Activated gamma-delta T cell (primary cell): ENCODE results near the gene PIK3R3.
"Not testable (repeated sequence)": the region's sequence is repeated elsewhere in the genome, so short reads cannot be mapped to it uniquely, and the experiment has no call there.

Experiments
- DNase-seq: peaks from one replicate; lab custom pipeline; 2025; lab: John Stamatoyannopoulos, UW

The PIK3R3 gene

DNA sequence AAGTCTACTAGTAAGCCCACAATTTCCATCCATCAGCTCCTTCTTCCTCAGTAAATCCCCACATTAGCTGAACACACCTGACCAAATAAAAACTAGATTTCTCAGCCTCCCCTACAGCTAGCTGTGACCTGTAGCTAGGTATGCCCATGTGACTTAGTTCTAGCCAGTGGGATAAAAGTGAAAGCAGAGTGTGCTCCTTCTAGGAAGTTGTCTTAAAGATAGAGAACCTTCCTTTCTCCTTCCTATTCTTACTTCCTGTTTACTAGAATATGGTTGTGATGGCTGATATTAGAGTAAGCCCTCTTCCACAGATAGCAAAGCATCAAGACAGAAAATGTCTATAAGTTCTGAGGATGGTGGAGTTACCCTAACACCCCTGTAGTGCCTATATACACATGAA lies 67.0 kb downstream of the PIK3R3 start:
- no peak for DNase-seq

DNA sequence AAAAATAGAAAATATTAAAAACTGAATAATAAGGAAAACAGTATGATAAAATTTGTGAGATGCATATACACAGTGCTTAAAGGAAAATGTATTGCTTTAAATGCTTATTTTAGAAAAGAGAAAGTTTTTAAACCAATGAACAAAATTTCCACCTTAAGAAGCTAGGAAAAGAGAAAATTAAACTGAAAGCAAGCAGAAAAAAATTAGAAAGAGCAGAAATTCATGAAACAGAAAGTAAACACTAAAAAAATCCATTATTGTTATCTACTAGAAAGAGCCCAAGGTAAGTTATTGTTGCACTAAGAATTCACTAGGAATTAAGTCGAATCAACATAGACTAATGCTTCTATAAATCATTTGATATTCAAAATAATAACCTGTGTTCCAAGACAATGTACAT lies 67.7 kb downstream of the PIK3R3 start:
- no peak for DNase-seq

DNA sequence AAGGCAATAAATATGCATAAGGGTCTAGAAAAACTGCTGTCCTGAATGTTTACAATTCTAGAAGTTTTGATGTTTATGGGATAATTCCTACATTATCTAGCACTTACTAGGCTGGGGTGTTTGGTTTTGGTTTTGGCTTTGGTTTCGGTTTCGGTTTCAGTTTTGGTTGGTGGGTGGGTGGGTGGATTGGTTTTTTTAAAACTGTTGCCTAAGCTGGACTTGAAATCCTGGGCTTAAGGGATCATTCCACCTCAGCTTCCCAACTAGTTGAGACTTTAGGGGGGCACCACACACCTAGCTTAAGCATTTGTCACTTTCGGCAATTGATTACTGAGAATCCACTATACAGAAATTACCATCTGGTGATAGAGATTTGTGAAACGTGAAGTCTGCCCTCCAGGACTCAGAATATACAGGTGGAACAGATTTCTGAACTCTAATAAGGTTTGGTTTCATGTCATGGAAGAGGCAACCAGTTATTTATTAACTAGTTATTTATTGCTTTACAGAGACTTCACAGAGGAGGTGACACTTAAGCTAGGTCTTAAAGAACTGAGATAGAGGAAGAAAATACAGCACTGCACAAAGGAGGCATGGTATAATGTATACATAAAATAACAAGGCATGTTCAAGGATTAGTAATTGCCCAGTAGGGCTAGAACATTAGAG lies 69.6 kb downstream of the PIK3R3 start:
- no peak for DNase-seq

DNA sequence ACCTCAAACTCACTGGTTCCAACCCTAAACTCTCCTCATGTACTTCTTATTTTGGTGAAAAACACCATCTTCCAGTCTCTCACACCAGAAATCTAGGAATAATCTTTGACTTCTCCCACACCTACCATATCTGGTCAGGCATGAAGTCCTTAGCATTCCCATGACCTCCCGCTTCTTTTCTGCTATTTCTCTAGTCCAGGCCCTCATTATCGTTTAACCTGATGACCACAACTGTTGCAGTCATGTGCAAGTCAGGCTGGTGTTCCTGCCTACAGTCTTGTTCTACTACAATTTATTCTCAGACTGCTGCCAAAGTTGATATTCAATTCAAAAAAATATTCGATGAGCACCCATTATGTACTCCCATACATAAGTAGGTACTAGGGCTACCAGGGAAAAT lies 71.3 kb downstream of the PIK3R3 start:
- no peak for DNase-seq

DNA sequence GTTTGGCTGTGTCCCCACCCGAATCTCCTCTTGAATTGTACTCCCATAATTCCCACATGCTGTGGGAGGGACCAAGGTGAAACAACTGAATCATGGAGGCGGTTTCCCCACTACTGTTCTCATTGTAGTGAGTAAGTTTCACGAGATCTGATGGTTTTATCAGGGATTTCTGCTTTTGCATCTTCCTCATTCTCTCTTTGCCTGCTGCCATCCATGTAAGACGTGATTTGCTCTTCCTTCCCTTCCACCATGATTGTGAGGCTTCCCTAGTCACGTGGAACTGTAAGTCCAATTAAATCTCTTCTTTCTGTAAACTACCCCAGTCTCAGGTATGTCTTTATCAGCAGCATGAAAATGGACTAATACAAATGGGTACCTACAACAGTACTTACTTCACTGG lies 73.5 kb downstream of the PIK3R3 start:
- DNase-seq, result no peak

DNA sequence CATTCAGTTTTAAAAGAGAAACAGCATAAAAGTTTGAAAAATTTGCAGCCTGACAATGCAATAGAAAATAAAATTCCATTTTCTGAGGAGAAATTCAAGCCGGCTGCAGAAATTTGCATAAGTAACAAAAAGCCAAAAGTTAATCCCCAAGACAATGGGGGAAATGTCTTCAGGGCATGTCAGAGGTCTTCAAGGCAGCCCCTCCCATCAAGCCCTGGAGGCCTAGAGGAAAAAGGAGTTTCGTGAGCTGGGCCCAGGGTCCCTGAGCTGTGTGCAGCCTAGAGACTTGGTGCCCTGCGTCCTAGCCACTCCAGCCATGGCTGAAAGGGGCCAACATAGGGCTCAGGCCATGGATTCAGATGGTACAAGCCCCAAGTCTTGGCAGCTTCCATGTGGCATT lies 74.6 kb downstream of the PIK3R3 start:
- no peak for DNase-seq

DNA sequence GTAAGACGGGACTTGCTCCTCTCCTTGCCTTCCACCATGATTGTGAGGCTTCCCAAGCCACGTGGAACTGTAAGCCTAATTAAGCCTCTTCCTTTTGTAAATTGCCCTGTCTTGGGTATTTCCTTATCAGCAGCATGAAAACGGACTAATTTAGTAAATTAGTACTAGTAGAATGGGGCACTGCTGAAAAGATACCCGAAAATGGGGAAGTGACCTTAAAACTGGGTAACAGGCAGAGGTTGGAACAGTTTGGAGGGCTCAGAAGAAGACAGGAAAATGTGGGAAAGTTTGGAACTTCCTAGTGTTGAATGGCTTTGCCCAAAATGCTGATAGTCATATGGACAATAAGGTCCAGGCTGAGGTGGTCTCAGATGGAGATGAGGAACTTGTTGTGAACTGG lies 75.2 kb downstream of the PIK3R3 start:
- not testable (repeated sequence) for DNase-seq

DNA sequence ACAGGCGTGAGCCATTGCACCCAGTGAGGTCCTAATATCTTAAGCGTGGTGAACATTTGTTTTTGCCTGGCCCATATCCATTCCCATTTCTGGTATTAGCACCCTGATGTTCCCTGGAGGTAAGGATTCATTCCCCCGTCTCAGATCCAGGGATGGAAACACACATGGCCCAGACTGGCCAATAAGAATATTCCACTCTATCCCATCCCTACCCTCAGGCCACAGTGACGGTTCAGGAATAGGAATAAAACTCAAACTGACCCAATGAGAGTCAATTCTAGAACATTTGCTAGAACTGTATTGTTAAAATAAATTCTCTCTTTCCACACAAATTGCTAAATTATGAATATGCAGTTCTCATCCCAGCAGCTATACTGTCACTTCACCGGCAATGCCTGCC lies 76.1 kb downstream of the PIK3R3 start:
- no peak for DNase-seq

DNA sequence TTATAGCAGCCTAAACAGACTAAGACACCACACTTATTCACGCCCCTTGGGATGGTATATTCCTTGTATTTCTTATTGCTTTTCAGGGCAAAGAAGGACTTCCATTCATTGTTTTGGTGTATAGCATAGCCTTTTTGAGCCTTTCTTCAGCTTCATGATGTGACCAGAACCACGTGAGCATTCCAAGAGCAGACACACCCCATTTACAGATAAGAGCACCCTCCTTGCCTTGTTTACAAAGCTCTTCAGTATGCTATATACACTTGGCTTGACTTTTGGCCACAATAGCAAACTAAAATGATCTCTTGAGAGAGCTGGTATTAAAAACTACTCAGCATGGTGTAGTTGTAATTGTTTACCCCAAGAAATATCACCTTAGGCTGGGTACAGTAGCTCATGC lies 78.7 kb downstream of the PIK3R3 start:
- no peak for DNase-seq

DNA sequence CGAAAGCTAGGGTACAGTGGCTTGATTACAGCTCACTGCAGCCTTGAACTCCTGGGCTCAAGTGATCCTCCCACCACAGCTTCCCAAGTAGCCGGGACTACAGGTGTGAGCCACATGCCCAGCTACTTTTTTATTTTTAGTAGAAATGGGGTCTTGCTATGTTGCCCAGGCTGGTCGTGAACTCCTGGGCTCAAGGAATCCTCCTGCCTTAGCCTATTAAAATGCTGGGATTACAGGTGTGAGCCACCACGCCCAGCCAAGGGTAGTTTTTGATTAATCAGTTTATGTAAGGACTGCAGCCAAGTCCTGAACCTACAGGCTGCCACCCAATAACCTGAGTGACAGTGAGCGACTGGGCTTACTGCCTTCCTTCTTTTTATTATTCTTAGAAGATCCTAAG lies 88.3 kb downstream of the PIK3R3 start:
- no peak for DNase-seq

DNA sequence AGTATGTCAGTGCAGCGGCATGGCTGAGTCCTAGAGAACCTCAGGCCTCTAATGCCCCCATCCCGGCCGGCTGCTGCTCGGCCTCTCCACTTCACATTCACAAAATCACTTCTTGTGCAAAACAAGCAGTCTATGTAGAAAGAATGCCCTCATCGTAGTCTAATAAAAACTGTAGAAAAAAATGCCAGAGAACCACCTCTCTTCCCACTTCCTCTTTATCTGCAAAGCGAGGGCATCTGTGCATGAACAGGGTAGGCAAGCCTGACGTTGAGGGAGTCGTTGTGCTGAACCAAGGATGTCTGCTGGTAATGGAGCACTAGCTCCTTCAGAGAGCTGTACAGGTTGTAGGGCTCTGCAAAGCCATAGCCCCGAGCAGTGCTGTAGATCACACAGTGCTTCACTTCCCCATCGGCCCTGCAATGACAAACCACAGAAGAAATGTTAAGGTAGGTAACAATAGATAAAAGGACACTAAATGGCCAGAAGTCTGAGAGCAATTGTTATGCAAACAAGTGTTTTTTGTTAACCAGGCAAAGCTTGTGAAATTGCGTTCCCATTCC lies 88.9 kb downstream of the PIK3R3 start:
- no peak for DNase-seq

DNA sequence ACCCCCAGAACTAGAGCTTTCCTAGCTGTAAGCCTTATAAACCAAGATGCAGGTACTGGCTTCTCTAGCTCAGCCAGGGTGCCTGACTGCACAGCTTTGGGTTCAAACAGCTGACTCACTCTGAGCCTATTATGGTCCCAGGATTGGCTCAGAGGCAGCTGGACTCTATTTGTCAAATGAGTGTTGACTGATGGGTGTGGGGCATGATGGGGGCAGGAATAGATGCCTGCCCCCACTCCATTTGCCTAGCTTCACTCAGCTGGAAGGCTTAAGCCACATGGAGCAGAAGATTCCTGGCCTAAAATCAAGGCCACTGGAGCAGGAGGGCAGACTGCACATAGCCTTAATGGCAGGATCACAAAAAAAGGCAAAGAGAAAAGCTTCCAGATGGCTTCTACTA lies 90.5 kb downstream of the PIK3R3 start:
- no peak for DNase-seq

DNA sequence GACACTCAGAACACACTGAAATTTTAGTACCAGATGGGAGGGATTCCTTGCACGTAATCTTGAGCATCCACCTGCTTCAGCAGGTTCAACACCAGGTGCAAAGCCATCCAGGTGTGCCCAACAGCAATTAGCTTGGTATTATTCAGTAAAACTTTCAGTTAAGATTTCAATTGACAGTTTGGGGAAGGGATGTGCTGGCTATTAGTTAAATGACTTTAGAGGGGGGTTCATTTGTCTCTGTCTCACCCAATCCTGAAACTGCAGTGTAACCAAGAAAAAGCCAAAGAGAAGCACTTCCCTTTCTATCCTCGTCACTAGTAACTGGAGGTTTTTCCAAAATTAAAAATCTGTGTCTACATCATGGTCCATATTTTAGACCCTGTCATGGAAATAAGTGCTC lies 90.9 kb downstream of the PIK3R3 start:
- DNase-seq, result no peak

DNA sequence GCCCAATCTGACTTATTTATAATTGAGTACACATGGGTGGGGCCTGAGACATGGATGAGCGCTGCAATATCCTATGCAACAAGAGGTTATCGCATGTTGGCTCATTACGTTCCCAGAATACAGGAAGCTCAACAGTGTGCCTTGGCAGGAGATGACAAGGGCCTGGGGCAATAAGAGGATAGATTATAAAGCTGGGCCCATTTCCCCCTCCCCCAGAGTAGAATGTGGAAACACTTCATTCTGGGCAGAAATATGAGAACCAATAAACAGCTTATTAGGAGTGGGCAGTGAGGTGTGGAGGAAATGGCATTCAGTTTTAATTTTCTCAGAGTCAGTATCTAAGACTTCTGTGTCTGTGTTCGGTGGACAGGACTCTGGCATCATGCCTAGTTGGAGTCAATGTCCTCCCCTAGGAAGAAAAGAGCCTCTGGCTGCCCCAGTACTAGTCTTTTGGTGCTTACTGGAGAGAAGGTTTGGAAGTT lies 92.8 kb downstream of the PIK3R3 start:
- DNase-seq, result no peak

DNA sequence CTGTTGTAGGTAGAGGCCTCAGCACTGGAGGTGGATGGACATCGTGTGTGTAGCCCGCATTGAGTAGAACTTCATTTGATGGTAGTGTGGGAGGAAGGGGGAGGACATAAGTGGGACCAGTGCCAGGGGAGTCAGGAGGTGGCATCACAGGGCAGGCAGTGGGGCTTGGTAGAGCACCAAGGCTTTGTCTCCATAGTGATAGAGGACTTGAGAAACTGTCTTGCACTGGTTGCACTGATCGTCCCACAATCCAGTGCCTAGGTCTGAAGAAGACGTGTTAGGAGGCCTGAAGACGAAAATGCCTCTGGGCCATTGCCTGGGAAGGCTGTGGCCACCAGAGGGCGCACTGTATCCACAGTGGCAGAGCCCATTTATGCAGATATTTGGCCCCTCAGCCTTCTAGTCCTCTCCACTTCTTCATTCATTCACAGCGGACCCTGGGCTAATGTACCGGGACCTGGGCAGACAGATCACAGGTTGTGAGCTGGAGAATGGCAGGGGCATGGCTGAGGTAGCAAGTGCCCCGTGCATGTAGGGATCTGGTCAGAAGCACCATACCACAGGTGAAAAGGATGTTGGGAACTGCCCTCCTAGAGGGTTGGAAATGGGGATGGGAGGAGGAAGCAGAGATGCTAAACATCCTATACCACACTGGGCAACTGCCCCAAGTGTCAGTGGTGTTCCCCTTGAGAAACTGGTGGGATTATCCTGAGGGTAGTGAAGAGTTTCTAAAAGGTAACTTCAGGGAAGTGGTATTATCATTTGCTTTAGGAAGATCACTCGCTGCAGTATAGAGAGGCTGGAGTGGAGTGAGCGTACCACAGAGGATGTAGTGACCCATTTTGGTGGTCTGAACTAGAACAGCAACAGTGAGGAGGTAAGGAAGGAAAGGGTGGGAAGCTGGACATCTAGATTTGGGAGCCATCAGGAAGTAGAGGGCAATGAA lies 95.3 kb downstream of the PIK3R3 start:
- DNase-seq, result peak; percentile 30

DNA sequence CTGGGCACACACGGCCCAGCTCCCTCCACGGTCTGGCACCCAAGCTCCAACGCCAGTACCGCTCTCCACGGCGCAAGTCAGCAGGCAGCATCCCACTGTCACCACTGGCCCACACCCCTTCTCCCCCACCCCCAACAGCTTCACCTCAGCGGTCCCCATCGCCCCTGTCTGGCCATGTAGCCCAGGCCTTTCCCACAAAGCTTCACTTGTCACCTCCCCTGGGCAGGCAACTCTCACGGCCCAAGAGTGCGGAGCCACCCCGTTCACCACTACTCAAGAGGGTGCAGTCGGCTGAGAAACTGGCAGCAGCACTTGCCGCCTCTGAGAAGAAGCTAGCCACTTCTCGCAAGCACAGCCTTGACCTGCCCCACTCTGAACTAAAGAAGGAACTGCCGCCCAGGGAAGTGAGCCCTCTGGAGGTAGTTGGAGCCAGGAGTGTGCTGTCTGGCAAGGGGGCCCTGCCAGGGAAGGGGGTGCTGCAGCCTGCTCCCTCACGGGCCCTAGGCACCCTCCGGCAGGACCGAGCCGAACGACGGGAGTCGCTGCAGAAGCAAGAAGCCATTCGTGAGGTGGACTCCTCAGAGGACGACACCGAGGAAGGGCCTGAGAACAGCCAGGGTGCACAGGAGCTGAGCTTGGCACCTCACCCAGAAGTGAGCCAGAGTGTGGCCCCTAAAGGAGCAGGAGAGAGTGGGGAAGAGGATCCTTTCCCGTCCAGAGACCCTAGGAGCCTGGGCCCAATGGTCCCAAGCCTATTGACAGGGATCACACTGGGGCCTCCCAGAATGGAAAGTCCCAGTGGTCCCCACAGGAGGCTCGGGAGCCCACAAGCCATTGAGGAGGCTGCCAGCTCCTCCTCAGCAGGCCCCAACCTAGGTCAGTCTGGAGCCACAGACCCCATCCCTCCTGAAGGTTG lies 97.6 kb downstream of the PIK3R3 start:
- DNase-seq, result no peak

DNA sequence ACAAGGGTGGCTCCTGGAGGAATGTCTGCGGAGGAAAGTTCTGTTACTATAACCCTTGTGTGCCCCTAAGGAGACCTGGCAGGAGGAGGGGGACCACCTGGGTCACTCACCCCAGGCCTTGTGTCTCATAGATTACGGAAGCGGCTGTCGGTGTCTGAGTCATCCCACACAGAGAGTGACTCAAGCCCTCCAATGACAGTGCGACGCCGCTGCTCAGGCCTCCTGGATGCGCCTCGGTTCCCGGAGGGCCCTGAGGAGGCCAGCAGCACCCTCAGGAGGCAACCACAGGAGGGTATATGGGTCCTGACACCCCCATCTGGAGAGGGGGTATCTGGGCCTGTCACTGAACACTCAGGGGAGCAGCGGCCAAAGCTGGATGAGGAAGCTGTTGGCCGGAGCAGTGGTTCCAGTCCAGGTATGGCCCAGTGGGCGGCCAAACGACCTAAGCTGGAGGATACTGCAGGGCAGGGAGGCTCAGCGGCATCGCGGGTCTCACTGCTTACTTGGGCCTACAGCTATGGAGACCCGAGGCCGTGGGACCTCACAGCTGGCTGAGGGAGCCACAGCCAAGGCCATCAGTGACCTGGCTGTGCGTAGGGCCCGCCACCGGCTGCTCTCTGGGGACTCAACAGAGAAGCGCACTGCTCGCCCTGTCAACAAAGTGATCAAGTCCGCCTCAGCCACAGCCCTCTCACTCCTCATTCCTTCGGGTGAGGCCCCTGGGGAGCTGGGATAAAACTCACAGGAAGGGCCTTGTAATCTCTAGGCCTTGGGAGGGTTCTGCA lies 101.4 kb downstream of the PIK3R3 start:
- no peak for DNase-seq

DNA sequence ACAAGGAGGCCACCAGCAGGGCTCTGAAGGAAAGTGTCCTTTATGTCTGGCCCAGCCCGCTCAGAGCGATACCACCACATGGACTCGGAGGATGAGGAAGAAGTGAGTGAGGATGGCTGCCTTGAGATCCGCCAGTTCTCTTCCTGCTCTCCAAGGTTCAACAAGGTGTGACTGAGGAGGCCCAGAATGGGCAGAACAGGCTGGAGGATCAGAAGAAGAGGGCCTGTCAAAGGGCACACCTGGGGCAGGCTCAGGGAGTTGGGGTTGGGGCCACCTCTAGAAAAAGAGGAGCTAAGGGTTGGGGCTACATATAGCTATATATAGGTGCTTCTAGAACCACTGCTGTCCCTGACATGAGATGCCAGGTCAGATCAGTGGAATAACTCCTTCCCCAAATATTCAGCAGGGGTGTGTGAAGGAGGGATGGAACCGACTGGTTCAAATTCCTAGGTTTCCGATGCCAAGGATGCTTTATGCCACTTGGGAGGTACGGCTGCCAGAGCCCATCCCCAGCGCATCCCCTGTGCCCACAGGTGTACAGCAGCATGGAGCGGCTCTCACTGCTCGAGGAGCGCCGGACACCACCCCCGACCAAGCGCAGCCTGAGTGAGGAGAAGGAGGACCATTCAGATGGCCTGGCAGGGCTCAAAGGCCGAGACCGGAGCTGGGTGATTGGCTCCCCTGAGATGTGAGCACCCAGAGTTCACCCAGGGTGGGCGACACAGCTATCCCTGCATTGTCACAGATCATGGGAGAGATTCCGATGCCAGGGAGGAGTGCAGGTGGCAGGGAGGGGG lies 102.2 kb downstream of the PIK3R3 start:
- no peak for DNase-seq

DNA sequence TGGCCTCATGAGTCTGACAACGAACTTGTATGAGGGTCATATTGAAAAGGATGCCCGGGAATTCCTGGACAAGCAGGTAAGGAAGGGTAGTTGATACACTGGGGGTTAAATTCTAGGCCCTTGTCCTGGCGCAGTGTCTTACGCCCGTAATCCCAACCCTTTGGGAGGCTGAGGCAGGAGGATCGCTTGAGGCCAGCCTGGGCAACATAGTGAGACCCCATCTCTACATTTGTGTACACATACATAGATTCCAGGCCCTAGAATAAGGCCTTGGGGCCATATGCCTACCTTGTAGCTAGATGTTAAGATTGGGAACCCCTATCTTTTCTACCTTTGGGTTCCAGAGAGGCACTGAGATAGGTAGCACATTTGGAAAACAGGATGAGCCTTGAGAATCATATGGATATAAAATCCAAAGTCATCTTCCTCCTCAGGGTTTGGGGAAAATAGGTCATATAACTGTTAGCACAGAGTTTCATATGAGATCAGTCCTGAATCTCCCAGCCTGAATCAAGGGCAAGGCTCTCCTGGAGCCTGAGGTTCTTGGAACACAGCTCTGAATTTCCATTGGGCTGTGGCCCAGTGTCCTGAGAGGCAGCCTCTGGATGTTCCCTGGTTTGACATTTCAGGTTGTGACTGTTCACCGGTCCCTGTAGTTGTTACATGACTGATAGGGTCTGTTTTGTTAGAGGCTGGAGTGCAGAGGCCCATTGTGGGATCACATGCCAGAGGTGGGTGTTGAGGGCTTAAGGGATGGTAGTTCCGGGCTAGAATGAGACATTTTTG lies 104.4 kb downstream of the PIK3R3 start:
- no peak for DNase-seq
